ENCODE measurements around the gene PXDN.

PXDN gene

DNA sequence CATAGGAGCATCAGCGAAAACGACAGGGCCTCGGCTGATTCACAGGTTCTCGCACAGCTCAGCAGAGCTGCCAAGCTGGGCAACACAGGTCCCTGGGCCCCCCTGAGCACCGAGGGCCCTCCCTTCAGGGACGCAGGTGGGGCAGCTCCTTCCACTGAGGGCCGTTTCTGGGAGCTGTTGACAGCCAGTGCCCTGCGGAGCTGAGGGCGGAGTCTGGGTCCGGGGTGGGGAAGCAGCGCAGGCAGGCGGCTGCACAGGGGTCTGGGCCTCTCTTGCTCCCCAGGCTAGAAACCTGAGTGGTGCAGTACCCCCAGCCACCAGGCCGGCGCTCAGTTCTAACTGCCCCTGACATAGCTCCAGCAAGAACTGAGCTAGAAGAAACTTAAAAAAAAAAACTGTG lies 65.7 kb downstream of the PXDN start:
- TF ChIP-seq GATA1 (IDR thresholded peaks at IDR 0.05; ENCODE audit: low read depth, low read length) (no peak), POLR2A (IDR thresholded peaks at IDR 0.05; ENCODE audit: low read length) (no peak)
- no peak for DNase-seq

DNA sequence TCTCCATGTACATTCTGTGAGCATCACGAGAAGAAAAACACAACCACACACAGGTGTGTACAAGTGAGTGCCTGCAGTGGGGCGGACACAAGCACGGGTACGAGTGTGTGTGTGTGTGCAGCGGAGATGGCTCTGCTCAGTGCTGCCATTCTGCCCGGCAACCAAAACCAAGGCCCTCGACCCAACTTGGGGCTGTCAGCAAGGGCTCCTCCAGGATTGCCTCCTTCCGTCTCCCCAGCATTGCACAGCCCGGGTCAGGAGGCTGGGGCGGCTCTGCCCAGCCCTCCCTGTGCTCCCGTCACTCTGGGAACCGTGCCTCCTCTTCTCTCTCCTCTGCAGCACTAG lies 66.5 kb downstream of the PXDN start:
- TF ChIP-seq POLR2A (IDR thresholded peaks at IDR 0.05; ENCODE audit: low read length) = no peak
- TF ChIP-seq GATA1 (IDR thresholded peaks at IDR 0.05; ENCODE audit: low read depth, low read length) = no peak
- no peak for DNase-seq

DNA sequence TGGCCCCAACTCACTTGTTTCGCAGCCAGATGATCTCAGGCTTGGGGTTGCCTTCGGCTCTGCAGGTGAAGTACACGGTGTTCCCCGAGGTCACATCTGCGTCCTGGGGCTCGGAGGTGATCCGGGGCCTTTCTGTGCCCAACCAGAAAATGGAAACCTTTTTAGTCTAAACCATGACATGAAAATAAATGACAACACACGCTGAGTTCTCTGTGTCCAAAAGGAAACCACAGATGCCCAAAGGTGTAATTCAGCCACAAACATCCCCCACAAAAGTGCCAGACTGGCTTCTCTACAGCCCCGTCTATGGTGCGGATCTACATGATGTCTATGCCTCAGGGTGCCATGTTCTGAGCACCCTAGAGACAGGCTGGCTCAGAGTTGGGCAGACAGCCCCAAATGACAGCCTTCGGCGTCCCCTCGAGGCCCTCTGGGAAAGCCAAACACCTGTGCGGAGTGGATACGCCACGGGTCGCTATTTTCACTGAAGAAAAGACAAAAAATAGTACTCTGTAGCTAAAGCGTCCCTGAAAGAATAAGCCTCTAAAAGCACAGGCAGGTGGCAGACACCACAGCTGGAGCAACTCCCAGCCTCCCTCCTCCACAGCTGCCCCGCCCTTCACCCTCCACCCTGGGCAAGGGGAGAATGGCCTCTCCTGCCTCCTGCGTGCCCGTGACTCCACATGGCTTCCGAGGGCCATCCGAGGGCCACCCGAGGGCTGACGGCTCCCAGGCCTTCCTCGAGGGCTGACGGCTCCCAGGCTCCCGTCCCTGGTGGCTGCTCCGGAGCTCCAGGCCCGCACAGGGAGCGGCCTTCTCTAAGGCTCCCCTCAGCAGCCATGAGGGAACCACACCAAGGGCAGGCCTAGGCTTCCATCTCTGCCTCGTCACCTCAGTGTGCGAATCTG lies 67.1 kb downstream of the PXDN start:
- no peak for TF ChIP-seq GATA1 (IDR thresholded peaks at IDR 0.05; ENCODE audit: low read depth, low read length)
- TF ChIP-seq POLR2A (IDR thresholded peaks at IDR 0.05; ENCODE audit: low read length) = no peak
- DNase-seq = no peak

DNA sequence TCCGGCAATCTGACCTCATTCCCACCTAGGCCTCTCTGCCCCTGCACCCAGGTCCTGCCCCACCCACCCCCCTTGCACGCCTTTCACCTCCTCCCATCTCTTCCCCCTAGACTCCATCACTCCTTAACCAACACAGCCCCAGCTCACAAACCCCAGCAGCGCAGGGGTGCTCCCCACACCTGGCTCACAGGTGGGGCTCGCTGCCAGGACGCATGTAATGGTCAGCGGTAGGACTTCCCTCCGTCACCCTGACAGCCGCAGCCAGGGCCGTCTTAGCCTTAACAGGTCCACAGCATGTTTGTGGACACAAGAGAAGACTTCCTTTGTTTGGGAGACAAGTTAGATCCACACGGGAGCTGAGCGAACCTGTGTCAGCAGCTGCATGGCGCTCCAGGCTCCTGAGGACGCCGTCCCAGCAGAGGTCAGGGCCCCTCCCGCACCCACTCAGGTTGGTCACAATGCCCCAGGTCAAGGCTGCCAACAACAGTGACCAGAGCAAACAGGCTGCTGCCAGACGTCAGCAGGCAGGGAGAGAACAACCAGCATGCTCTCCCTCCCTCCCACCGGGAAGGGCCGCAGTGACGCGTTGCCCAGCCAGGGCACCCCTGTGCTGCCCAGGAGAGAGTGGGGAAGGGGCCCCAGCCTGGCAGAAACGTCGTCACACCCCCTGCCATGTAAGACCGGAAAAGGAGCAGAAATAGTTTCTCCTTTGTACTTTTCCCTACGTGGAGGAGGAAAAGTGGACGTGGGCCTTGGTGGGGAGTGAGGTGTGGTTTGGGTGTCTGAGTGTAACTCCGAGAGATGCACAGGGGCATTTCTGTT lies 68.0 kb downstream of the PXDN start:
- DNase-seq = no peak
- no peak for TF ChIP-seq GATA1 (IDR thresholded peaks at IDR 0.05; ENCODE audit: low read depth, low read length)
- no peak for TF ChIP-seq POLR2A (IDR thresholded peaks at IDR 0.05; ENCODE audit: low read length)

DNA sequence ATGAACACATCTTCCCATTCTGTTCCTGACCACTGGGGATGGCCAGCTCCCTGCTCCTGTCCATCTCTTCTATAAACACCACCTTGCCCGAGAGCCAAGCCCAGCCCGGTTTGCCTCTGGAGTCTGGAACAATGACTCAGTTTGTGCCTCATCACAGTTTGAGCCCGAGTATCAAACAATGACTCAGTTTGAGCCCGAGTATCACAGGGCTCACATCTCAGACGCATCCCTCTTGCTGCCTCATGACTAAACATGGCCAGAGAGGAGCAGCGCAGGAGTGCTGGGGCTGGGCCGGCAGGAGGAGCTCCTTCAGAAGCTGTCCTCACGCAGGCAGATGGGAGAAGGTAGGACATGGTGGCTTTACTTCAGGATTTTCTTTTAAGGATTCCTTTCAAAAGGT lies 68.7 kb downstream of the PXDN start:
- no peak for DNase-seq
- TF ChIP-seq POLR2A (IDR thresholded peaks at IDR 0.05; ENCODE audit: low read length) (no peak), GATA1 (IDR thresholded peaks at IDR 0.05; ENCODE audit: low read depth, low read length) (no peak)

DNA sequence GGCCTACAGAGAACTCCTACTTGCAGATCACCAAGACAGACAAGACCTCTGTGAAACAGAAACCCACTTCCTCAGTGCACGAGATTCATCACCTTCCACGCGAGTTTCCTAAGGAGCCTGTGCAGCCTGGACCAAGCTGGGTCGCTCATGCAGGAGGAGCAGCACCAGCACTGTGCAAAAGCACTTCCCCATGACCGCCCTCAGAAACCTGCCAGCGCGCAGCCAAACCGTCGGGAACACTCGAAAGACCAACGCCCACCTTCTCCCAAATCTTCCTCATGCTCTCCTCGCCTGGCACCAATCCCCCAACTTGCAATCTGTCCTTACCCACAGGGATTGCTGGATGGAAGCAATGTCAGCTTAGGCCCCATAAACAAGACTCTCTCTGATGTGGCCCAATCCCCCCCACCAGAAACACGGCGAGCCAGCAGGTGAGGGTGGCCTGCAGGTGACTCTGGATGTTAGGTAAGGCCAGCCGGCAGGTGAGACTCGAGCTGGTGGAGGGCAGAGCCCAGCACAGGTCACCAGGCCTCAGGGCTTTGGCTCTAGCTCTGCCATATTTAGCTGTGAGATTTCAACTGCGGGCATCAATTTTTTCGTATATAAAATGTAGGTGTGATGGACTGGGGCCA lies 69.4 kb downstream of the PXDN start:
- DNase-seq = no peak
- no peak for TF ChIP-seq POLR2A (IDR thresholded peaks at IDR 0.05; ENCODE audit: low read length)
- no peak for TF ChIP-seq GATA1 (IDR thresholded peaks at IDR 0.05; ENCODE audit: low read depth, low read length)

DNA sequence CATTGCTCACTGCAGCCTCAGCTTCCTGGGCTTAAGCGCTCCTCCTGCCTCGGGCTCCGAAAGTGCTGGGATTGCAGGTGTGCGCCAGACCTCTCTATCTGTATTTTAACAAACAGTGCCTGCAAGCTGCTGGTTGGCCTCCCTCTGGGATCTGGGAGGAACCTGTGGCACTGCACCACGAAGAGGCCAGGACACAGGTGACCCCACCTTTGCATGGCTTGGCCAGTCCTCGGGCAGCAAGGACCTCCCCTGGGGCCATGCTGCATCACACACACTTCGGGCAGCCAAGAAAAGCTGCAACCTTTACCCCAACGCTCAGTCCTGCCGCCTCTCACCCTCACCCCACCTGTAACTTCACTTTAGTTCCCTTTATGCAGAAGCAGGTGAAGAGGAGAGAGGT lies 70.0 kb downstream of the PXDN start:
- no peak for DNase-seq

DNA sequence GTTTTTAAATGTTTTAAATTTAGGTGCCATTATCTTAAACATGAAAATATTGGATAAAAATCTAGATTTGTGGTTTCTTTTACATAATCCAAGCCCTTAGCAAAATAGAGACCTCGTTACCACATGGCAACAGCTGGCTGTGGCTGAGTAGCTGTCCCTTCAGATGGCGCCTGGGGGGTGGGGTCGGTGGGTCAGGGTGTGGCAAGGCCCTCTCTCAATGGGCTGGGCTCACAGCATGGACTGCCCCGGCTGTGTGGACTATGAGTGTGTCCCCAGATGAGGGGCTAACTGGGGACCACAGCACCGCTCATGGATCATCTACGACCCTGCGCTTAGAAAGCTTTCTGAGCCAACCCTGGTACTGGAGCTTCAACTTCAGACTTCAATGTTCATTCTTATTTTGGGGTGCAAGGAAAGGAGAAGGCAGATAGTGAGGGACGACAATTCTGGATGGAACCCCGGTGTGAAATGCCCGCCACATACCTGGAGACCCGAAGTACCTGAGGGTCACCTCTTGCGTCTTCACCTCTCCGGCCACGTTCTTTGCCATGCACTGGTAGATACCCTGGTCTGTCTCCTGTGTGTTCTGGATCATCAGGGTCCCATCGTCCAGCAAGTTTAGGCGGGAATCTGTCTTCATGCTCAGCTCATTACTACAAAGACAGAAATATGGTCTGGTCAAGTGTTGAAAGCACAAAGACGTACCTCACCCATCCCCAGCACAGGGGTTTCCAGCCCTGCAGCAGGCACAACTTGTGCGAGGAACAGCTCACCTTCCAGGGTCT lies 71.0 kb downstream of the PXDN start:
- no peak for TF ChIP-seq POLR2A (IDR thresholded peaks at IDR 0.05; ENCODE audit: low read length)
- no peak for TF ChIP-seq GATA1 (IDR thresholded peaks at IDR 0.05; ENCODE audit: low read depth, low read length)
- no peak for DNase-seq

More for the DNA sequence above, 70.0 kb downstream of the PXDN start:
- TF ChIP-seq POLR2A (IDR thresholded peaks at IDR 0.05; ENCODE audit: low read length) (no peak), GATA1 (IDR thresholded peaks at IDR 0.05; ENCODE audit: low read depth, low read length) (no peak)

DNA sequence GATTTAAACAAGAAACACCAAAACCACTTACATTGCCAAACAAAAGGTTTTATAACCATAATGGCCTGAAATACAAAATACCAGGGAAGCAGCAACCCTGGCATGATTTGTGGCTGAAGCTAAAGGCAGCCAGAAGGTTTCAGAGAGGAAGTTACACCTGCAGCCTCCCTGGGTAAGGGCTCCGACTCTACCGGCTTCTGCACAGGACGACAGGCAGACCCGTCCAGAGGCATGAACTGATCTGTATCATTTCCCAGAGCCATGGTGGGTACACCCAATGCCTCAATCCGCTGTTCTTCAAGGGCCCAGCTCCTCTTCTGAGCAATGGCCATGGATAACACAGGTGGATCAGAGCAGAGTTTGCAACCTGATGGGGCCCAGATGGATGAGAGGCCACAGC lies 71.6 kb downstream of the PXDN start:
- TF ChIP-seq POLR2A (IDR thresholded peaks at IDR 0.05; ENCODE audit: low read length) (no peak), GATA1 (IDR thresholded peaks at IDR 0.05; ENCODE audit: low read depth, low read length) (no peak)
- no peak for DNase-seq

DNA sequence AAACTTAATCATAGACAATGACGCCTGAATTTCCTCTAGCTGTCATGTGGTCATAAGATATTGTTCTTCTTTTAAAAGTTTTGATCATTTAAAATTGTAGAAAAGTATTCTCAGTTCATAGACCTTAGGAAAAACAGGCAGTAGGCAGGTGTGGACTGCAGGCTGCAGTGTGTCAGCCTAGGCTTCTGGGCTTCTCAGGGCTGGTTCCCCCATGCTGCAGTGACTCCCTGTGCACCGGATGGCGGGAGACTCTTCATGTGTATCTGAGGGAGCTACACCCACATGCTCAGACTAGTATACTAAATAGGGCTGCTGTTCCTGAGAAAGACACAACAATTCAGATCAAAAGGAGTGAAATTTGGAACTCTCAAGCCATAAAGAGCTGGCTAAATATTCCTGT lies 72.4 kb downstream of the PXDN start:
- no peak for DNase-seq
- TF ChIP-seq POLR2A (IDR thresholded peaks at IDR 0.05; ENCODE audit: low read length) (no peak), GATA1 (IDR thresholded peaks at IDR 0.05; ENCODE audit: low read depth, low read length) (no peak)

DNA sequence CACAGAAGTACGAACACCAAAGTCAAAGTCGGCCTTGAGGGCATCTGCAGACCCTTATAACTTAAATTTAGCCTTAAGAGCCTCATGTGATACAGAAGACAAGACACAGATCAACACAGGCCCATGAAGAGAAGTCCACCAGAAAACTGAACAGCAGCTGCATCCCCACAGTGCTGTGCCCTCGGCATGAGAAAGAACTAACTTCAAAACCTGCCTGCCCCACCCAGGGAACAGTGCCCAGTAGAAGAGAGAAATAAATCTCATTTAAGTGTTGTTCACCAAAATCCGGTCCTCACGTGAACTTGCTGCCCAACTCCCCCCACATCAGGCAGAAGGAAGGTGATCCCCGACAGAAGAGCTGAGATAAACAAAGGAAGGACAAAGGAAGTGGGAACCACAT lies 73.7 kb downstream of the PXDN start:
- no peak for TF ChIP-seq POLR2A (IDR thresholded peaks at IDR 0.05; ENCODE audit: low read length)
- no peak for TF ChIP-seq GATA1 (IDR thresholded peaks at IDR 0.05; ENCODE audit: low read depth, low read length)
- no peak for DNase-seq

DNA sequence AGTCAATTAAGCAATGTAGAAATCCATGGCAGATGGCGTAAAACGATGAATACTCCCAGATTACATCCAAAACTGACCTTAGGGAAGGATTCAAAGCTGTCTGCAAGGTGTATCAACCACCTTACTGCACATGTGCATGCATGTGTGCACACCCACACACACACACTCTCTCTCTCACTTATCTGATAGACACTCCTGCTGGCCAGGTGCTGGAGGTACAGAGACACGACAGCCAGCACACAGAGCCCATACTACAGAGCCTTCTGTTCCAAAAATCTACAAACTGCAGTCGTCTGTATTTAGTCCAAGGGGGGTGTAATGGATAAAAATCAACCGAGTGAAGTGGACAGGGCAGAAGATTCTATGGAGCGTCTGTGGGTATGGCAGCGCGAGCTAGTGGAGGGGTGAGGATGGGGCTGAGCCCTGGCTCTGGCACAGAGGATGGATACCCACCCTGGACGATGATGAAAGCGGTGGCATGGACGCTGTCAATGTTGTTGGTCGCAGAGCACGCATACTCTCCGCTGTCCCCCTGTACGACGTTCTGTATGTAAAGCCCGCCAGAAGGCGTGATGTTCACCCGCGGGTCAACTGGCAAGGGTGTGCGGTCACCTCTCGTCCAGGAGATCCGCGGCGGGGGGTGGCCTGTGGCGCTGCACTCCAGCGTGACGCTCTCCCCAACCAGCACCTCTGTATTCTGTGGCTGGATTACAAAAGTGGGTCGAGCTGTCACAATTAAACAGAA lies 78.4 kb downstream of the PXDN start:
- no peak for DNase-seq
- TF ChIP-seq GATA1 (IDR thresholded peaks at IDR 0.05; ENCODE audit: low read depth, low read length) = no peak
- no peak for TF ChIP-seq POLR2A (IDR thresholded peaks at IDR 0.05; ENCODE audit: low read length)

DNA sequence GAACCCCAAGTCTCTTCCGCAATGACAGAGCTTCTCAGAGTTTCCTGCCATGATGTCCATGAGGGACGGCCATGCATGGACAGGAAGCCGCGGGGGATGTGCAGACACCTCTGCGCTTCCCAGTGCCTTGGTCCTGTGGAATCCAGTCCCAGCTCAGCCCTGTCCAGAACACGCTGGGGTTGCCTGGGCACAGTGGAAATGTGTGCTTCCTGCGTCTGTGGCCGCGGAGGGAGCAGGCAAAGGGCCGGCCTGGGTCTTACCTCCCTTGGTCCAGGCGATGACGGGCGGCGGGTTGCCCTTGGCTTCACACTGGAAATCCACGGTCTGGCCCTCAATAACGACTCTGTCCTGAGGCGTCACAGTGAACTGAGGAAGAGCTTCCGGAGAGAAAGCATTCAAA lies 79.6 kb downstream of the PXDN start:
- DNase-seq = no peak

More for the DNA sequence above, 79.6 kb downstream of the PXDN start:
- TF ChIP-seq POLR2A (IDR thresholded peaks at IDR 0.05; ENCODE audit: low read length) (no peak), GATA1 (IDR thresholded peaks at IDR 0.05; ENCODE audit: low read depth, low read length) (no peak)
